ENCODE measurements around the gene MCM6.

MCM6 gene

DNA sequence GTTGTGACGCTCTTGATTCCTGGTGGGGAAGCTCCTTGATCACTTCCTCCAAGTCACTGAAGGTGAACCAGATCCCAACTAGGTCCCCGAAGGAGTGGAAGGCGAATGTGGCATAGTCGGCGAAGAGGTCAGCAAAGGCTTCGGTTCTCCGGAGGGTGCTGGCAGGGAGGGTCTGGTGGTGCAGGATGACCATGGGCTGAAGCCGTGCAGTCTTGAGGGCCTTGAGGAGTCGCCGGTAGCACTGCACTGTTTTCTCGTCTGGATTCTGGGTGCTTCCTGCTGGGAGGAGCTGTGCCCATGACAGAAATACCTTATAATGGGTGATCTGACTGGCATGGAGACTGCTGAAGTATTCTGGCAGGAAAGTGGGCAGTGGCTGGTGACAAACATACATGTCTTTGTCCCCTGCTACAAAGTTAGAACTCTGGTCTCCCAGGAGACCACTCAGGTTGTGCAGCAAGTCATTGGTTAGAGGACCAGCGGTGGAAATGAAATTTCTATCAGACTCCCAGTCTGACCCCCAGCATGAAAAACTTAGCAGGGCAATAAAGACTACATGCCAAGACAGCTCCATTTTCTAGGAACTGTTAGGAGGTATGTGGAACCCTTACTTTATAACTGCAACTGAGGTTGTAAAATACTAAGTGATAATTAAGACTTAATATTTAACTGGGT is 39.5 kb downstream of the MCM6 start, which contains the start of gene LCT:
Gene LCT (minus strand): TSS at position 589 of the 675 bp plus-strand sequence. CDS start 15 bp downstream, at position 574.
- TF ChIP-seq, protein P1, sequence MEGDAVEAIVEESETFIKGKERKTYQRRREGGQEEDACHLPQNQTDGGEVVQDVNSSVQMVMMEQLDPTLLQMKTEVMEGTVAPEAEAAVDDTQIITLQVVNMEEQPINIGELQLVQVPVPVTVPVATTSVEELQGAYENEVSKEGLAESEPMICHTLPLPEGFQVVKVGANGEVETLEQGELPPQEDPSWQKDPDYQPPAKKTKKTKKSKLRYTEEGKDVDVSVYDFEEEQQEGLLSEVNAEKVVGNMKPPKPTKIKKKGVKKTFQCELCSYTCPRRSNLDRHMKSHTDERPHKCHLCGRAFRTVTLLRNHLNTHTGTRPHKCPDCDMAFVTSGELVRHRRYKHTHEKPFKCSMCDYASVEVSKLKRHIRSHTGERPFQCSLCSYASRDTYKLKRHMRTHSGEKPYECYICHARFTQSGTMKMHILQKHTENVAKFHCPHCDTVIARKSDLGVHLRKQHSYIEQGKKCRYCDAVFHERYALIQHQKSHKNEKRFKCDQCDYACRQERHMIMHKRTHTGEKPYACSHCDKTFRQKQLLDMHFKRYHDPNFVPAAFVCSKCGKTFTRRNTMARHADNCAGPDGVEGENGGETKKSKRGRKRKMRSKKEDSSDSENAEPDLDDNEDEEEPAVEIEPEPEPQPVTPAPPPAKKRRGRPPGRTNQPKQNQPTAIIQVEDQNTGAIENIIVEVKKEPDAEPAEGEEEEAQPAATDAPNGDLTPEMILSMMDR (conservative IDR thresholded peaks at IDR 0.05; ENCODE audit: low read length): no peak
- TF ChIP-seq EZH2phosphoT487 (IDR thresholded peaks at IDR 0.05; ENCODE audit: borderline replicate concordance): no peak
- no peaks in the 10 kb centered on the region for H3K9me2 ChIP-seq (replicated peaks; ENCODE audit: low read depth, low read length)
- H3K4me3 ChIP-seq (ENCODE audit: low read length, poor library complexity, severe bottlenecking): no peak within 1 kb of the TSS
- H2AFZ ChIP-seq (ENCODE audit: low read length): no peak within 1 kb of the TSS
- H3K79me2 ChIP-seq (ENCODE audit: insufficient read depth, low read length): no peaks in the 10 kb centered on the region
- H3K36me3 ChIP-seq (ENCODE audit: insufficient read depth, low read length): peaks cover 8% of the 10 kb centered on the region; the same call in 1 of the 2 replicates
- no peak within 1 kb of the TSS for H3K9ac ChIP-seq (ENCODE audit: low read depth, low read length, poor library complexity, severe bottlenecking)
- no peaks in the 10 kb centered on the region for H4K20me1 ChIP-seq (ENCODE audit: insufficient read depth, low read length, poor library complexity, severe bottlenecking)
- peaks cover 5% of the 10 kb centered on the region; the same call in 1 of the 2 replicates for H3F3A ChIP-seq (ENCODE audit: low read depth)
- peaks cover 46% of the 10 kb centered on the region for H3K4me1 ChIP-seq (ENCODE audit: insufficient read depth, low read length, poor library complexity, severe bottlenecking)
- H3K4me2 ChIP-seq (ENCODE audit: low read depth, low read length, poor library complexity, severe bottlenecking): no peak within 1 kb of the TSS
- H3K27me3 ChIP-seq (ENCODE audit: insufficient read depth, low read length, poor library complexity, severe bottlenecking): no peaks in the 10 kb centered on the region
- H3K9me3 ChIP-seq (ENCODE audit: insufficient read depth, low read depth, low read length): no peaks in the 10 kb centered on the region

DNA sequence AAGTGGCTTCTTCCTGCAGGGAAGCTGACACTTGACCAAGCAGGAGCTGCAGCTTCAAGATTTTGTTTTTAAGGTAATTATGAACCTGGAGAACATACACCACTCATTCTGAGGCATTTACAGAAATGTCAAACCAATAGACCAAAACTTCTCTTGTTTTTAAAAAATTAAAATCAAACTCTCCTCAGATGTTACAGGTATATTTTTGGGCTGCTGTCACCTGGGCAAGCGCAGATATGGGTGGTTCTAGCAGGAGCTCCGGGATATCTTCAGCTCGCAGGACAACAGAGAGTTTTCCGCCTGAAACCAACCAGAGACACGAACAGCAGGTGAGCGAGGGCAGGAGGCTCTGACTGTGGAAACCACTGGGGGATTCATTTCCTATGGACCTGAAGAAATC is 43.4 kb downstream of the MCM6 start:
- H3K27me3 ChIP-seq (ENCODE audit: insufficient read depth, low read length, poor library complexity, severe bottlenecking): no peaks in the 10 kb centered on the region
- H3K36me3 ChIP-seq (ENCODE audit: insufficient read depth, low read length): no peaks in the 10 kb centered on the region
- no peak for TF ChIP-seq EZH2phosphoT487 (IDR thresholded peaks at IDR 0.05; ENCODE audit: borderline replicate concordance)
- TF ChIP-seq, protein P1 (conservative IDR thresholded peaks at IDR 0.05; ENCODE audit: low read length): no peak
- H3K79me2 ChIP-seq (ENCODE audit: insufficient read depth, low read length): no peaks in the 10 kb centered on the region
- H4K20me1 ChIP-seq (ENCODE audit: insufficient read depth, low read length, poor library complexity, severe bottlenecking): no peaks in the 10 kb centered on the region
- no peak overlapping the region for H3K4me2 ChIP-seq (ENCODE audit: low read depth, low read length, poor library complexity, severe bottlenecking)
- H3K9me2 ChIP-seq (replicated peaks; ENCODE audit: low read depth, low read length): no peaks in the 10 kb centered on the region
- no peak overlapping the region for H3K4me3 ChIP-seq (ENCODE audit: low read length, poor library complexity, severe bottlenecking)
- H3K9ac ChIP-seq (ENCODE audit: low read depth, low read length, poor library complexity, severe bottlenecking): no peak overlapping the region
- no peaks in the 10 kb centered on the region for H3K9me3 ChIP-seq (ENCODE audit: insufficient read depth, low read depth, low read length)
- H2AFZ ChIP-seq (ENCODE audit: low read length): no peak overlapping the region
- no peaks in the 10 kb centered on the region for H3F3A ChIP-seq (ENCODE audit: low read depth)
- peaks cover 18% of the 10 kb centered on the region for H3K4me1 ChIP-seq (ENCODE audit: insufficient read depth, low read length, poor library complexity, severe bottlenecking)

DNA sequence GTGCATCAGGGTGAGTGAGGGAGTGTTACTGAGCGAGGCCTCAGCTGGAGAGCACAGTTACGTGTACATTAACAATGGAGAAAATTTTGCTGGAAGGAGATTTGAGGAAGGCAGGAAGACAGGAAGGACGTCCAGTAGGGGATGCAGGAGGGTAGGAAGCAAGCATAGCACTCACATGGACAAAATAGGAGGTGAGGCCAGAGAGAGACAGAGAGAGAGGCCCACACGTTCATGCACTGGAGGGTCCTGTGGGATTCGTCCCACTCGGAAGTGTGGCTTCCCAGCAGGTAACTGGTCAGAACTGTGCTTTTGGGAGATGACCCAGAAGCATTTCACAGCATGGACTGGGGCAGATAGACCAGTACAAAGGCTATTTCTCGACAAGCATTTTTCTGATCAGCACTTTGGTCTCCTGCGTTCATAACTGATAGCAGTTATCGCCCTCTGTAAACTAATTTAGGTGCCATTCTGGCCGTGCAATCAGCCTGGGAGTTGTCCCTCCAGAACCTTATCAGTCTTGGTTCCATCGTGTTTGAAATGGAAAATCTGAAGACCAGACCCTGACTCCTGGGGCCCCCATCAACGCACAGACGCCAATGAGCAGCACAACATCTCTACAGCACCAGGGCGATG is 44.9 kb downstream of the MCM6 start:
- H3K9ac ChIP-seq (ENCODE audit: low read depth, low read length, poor library complexity, severe bottlenecking): no peak overlapping the region
- H3K4me1 ChIP-seq (ENCODE audit: insufficient read depth, low read length, poor library complexity, severe bottlenecking): peaks cover 10% of the 10 kb centered on the region
- H2AFZ ChIP-seq (ENCODE audit: low read length): no peak overlapping the region
- H3K36me3 ChIP-seq (ENCODE audit: insufficient read depth, low read length): no peaks in the 10 kb centered on the region
- H3K4me3 ChIP-seq (ENCODE audit: low read length, poor library complexity, severe bottlenecking): no peak overlapping the region
- H3K9me2 ChIP-seq (replicated peaks; ENCODE audit: low read depth, low read length): no peaks in the 10 kb centered on the region
- no peaks in the 10 kb centered on the region for H3K27me3 ChIP-seq (ENCODE audit: insufficient read depth, low read length, poor library complexity, severe bottlenecking)
- TF ChIP-seq EZH2phosphoT487 (IDR thresholded peaks at IDR 0.05; ENCODE audit: borderline replicate concordance): no peak
- TF ChIP-seq, protein P1 (conservative IDR thresholded peaks at IDR 0.05; ENCODE audit: low read length): no peak
- H3K4me2 ChIP-seq (ENCODE audit: low read depth, low read length, poor library complexity, severe bottlenecking): no peak overlapping the region
- no peaks in the 10 kb centered on the region for H3F3A ChIP-seq (ENCODE audit: low read depth)
- no peaks in the 10 kb centered on the region for H3K9me3 ChIP-seq (ENCODE audit: insufficient read depth, low read depth, low read length)
- H3K79me2 ChIP-seq (ENCODE audit: insufficient read depth, low read length): no peaks in the 10 kb centered on the region
- no peaks in the 10 kb centered on the region for H4K20me1 ChIP-seq (ENCODE audit: insufficient read depth, low read length, poor library complexity, severe bottlenecking)
